ENCODE results near the gene PTTG1IP.

Gene PTTG1IP

DNA sequence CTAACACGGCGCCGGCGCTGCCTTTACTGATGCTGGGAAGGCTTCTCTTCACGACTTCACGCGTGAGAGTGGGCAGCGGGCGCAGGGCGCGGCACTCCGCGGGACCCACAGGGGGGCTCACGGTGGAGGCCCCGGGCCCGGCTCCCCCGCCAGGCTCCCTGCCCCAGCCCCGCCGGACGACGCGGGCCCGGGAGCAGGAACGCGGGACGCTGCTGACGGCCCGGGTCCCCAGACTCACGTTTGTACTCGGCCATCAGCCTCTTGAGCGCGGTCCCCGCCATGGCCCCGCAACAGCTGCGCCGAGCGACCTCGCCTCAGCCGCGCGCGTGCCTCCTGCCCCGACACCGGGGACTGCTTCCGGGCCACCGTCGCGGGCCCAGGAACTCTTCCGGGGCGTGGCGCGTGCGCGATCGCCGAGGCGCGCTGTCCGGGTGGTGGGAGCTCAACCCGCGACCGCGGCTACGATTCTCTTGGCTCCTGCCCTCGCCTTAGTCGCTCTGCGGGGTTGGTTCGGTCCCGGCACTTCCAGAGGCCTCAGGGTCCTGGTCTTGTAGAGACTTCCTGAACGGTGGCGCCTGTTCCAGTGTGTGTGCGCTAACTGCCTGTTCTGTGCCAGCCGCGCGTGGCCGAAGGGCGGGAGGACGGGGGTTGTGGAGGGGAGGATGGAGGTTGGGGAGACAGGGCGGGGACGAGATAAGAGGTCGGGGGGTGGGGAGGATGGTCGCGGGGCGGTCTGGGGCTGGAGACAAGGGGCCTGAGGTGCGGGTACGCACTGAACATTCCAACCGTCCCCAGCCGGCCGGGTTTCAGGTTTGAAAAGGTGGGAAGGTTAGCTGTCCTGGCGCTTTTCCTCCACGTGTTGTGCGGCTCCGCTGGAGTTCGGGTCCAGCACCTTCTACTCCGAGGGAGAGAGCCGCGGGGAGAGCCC lies 71.8 kb downstream of the PTTG1IP start, which contains the start of gene UBE2G2:
UBE2G2 (minus strand) TSS at position 353 of the 928 bp plus-strand sequence; CDS start at position 281, 72 bp downstream.
- TF ChIP-seq, protein P1, sequence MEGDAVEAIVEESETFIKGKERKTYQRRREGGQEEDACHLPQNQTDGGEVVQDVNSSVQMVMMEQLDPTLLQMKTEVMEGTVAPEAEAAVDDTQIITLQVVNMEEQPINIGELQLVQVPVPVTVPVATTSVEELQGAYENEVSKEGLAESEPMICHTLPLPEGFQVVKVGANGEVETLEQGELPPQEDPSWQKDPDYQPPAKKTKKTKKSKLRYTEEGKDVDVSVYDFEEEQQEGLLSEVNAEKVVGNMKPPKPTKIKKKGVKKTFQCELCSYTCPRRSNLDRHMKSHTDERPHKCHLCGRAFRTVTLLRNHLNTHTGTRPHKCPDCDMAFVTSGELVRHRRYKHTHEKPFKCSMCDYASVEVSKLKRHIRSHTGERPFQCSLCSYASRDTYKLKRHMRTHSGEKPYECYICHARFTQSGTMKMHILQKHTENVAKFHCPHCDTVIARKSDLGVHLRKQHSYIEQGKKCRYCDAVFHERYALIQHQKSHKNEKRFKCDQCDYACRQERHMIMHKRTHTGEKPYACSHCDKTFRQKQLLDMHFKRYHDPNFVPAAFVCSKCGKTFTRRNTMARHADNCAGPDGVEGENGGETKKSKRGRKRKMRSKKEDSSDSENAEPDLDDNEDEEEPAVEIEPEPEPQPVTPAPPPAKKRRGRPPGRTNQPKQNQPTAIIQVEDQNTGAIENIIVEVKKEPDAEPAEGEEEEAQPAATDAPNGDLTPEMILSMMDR (IDR thresholded peaks at IDR 0.05), result no peak

DNA sequence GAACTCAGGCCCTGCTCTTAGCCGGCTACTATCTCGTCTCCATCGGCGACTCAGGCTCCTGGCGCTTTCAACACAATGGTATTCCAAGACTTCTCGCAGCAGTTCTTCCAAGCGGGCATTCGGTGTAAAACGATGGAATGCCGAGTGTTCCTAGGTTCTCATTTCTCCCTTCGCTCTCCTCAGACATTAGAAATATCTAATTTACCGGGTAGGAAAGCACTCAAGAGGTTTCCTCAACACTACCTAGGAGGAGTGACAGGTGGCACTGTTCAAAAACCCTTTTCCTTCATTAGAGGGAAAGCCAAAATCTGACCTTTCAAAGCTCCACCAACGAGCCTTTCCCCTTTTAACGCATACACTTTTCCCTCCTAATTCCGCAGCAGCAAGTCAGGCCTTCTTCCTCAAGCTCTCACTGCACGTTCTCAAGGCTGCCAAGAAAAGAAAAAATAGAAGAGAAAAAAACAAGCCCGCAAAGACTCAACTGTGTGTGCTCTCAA lies 72.5 kb downstream of the PTTG1IP start:
- TF ChIP-seq, protein P1 (IDR thresholded peaks at IDR 0.05), result peak; percentile 47

DNA sequence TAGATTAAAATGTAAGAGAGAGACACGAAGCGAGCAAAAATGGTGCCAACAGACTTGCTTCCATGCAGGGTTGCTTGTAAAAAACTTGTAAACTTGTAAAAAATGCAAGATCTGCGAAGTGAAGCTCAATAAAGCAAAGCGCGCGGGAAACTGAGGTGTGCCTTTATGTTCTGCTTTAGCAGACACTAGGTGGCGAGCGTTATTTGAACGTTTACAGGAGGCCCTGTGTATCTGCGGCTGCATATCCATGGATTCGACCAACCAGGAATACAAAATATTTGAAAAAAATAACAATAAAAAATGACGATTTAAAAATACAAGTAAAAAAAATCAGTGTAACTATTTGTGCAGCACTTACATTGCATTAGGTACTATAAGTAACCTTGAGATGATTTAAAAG lies 73.4 kb downstream of the PTTG1IP start:
- TF ChIP-seq, protein P1 (IDR thresholded peaks at IDR 0.05), result peak; percentile 58

DNA sequence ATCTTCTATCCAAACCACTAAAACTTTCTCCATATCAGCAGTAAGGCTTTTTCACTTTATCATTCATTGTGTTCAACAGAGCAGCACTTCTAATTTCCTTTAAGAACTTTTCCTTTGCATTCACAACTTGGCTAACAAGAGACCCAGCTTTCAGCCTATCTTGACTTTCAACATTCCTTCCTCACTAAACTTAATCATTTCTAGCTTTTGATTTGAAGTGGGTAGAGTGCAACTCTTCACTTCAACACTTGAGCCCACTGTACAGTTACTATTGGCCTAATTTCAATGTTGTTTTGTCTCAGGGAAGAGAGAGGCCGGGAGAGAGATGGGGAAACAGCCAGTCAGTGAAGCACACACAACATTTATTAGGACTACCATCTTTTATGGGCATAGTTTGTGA lies 73.8 kb downstream of the PTTG1IP start:
- TF ChIP-seq, protein P1 (IDR thresholded peaks at IDR 0.05), result no peak
